ENCODE measurements around the gene MAFB. TPM values are rescaled to one million over a fixed set of nuclear protein-coding genes. Genes with fewer than 3 reads are reported as not detected.

The MAFB gene
- total RNA-seq, 1 experiment from 2014 or later: 0.85 TPM

DNA sequence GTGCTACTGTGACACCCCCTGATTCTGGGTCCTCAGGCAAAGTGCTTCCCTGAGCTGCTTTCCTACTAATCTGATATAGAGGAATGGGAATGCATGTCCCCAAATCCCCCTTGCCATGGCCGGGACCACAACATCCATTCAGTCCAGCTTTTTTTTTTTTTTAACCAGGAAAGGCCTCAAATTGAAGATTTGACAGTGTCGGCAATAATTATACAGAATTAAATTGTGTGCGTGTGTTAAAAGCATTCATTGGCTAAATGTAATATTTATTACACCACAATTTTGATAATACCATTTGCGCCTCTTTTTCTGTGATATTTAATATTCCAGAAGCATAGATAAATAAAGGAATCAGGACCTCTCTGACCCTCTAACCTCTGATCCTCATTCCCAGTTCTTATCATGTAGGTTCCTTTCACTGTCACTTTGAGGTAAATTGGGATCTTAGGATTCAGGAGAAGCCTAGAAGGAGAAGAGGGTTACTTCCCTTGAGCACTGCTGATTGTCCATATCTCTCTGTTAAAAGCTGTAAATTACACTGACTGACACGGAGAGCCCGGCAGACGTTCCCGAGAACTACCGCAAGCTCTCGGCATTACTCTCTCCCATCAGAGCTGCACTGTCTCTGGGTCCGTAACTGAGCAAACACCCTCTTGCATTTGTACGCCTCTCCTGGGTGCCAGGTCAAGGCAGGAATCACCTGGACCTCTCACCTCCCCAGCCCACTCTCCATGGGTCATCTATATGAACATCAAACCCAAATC, 29.4 kb upstream of the MAFB start:
- Histone ChIP-seq H2BK20ac (ENCODE audit: low read depth, low read length, poor library complexity, severe bottlenecking) (no peak overlapping the region), H4K91ac (ENCODE audit: insufficient read length, low read depth, low read length) (no peak overlapping the region), H2BK5ac (ENCODE audit: insufficient read length, low read length) (no peak overlapping the region), H4K8ac (replicated peaks; ENCODE audit: insufficient read length, low read depth, low read length) (no peak overlapping the region), H3K4me1 (ENCODE audit: insufficient read depth, low read length) (no peaks in the 10 kb centered on the region), H3K14ac (ENCODE audit: insufficient read depth, low read length) (no peak overlapping the region), H2BK12ac (ENCODE audit: insufficient read length, low read depth, low read length) (no peak overlapping the region), H4K20me1 (ENCODE audit: control insufficient read depth, insufficient read depth, insufficient read length) (no peaks in the 10 kb centered on the region), H3K9ac (ENCODE audit: extremely low read depth, insufficient read length, low read length) (no peak overlapping the region), H3K23me2 (ENCODE audit: insufficient read length, low read depth, low read length, poor library complexity, severe bottlenecking) (no peaks in the 10 kb centered on the region), H3K23ac (ENCODE audit: insufficient read length, low read depth, low read length) (no peak overlapping the region), H3K79me1 (ENCODE audit: insufficient read depth, low read depth, low read length, poor library complexity, severe bottlenecking) (no peaks in the 10 kb centered on the region), H2BK15ac (ENCODE audit: low read depth, low read length) (no peak overlapping the region), H3K27me3 (ENCODE audit: insufficient read depth, low read length) (no peaks in the 10 kb centered on the region), H3K56ac (ENCODE audit: insufficient read length, low read depth, low read length) (no peak overlapping the region), H3K4ac (ENCODE audit: low read depth, low read length) (no peak overlapping the region), H3K27ac (ENCODE audit: insufficient read length, low read depth, low read length) (no peak overlapping the region), H2AK5ac (ENCODE audit: insufficient read length, low read length) (no peak overlapping the region), H3K79me2 (ENCODE audit: insufficient read depth, low read length) (no peaks in the 10 kb centered on the region), H3K9me3 (ENCODE audit: control insufficient read depth, low read depth, low read length) (no peaks in the 10 kb centered on the region), H3K4me2 (ENCODE audit: insufficient read depth, insufficient read length, low read length) (no peak overlapping the region), H2AFZ (ENCODE audit: low read length) (no peak overlapping the region), H3T11ph (ENCODE audit: low read length) (no peak overlapping the region), H3K18ac (ENCODE audit: insufficient read length, low read depth, low read length) (no peak overlapping the region), H2BK120ac (ENCODE audit: low read depth, low read length, poor library complexity, severe bottlenecking) (no peak overlapping the region), H4K5ac (ENCODE audit: insufficient read length, low read depth, low read length) (no peak overlapping the region)
- no peaks in the 10 kb centered on the region for H3K36me3 Mint-ChIP-seq (ENCODE audit: insufficient read depth in 1 of 3, low read depth in 3 of 3)
- H3K4me3 Mint-ChIP-seq: no peak overlapping the region
- DNase-seq: no peak
- H3K9me3 Mint-ChIP-seq: no peaks in the 10 kb centered on the region
- peaks cover 4 to 10% of the 10 kb centered on the region in 2 experiments; a peak in 3 of 4 replicates for H3K4me1 Mint-ChIP-seq
- no CpG with 5 or more reads among the region's 12 CpGs for WGBS (ENCODE audit: extremely low coverage, insufficient read length, low lambda C conversion rate)
- TF ChIP-seq, protein P1, sequence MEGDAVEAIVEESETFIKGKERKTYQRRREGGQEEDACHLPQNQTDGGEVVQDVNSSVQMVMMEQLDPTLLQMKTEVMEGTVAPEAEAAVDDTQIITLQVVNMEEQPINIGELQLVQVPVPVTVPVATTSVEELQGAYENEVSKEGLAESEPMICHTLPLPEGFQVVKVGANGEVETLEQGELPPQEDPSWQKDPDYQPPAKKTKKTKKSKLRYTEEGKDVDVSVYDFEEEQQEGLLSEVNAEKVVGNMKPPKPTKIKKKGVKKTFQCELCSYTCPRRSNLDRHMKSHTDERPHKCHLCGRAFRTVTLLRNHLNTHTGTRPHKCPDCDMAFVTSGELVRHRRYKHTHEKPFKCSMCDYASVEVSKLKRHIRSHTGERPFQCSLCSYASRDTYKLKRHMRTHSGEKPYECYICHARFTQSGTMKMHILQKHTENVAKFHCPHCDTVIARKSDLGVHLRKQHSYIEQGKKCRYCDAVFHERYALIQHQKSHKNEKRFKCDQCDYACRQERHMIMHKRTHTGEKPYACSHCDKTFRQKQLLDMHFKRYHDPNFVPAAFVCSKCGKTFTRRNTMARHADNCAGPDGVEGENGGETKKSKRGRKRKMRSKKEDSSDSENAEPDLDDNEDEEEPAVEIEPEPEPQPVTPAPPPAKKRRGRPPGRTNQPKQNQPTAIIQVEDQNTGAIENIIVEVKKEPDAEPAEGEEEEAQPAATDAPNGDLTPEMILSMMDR (conservative IDR thresholded peaks at IDR 0.05): no peak
- H3K27me3 Mint-ChIP-seq (ENCODE audit: low read depth): peaks cover 2% of the 10 kb centered on the region; the same call in 1 of the 2 replicates
- H3K27ac Mint-ChIP-seq: no peak overlapping the region
